OCI-M2 (cell line): ENCODE data around the gene HOXA3.

Source experiments
- DNase-seq: peaks from one replicate; lab custom pipeline; 2025; ENCODE audit not compliant: unreplicated experiment; lab: John Stamatoyannopoulos, UW

HOXA3 gene

DNA sequence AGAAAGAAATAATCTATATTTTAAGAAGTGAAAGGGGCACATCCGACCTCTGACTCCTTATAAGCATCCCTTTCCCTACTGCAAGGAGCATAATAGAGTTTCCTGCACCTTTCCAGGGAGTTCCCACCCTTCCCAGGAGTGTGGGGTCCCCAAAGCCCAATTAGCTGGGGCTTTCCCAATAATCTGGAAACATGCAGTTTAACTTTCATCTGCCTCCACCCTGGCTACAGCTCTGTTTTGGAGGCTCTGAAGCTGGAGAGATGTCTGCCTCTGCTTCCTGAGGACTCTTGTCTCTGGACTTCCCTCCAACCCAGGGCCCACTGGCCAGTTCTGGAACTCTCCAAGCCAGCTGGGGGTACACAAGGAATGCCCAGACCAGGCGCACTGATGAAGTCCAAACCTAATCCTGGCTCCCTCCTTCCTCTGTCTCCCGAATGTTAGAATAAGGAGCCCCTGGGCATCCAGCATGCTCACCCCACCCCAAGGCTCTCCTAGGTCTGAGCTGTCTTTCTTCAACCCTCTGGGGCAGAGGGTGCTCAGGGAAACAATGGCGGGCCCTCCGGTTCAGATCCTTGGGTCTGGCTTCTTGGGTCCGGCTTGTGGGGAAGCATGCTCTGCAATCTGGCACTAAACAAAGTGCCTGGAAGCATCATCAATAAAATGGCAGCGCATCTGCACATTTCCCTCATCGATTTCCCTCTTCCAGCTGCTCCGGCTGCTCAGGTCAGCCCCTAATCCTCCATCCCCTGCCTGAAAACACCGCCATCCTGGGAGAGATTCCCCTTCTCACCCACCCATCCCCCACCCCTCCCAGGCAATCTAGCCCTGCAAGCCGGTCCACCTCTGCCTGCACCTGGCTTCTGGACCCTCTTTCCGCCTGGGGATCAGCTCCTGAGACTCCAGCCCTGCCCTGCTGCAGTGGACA is 35.2 kb downstream of the HOXA3 start:
- DNase-seq: no peak

DNA sequence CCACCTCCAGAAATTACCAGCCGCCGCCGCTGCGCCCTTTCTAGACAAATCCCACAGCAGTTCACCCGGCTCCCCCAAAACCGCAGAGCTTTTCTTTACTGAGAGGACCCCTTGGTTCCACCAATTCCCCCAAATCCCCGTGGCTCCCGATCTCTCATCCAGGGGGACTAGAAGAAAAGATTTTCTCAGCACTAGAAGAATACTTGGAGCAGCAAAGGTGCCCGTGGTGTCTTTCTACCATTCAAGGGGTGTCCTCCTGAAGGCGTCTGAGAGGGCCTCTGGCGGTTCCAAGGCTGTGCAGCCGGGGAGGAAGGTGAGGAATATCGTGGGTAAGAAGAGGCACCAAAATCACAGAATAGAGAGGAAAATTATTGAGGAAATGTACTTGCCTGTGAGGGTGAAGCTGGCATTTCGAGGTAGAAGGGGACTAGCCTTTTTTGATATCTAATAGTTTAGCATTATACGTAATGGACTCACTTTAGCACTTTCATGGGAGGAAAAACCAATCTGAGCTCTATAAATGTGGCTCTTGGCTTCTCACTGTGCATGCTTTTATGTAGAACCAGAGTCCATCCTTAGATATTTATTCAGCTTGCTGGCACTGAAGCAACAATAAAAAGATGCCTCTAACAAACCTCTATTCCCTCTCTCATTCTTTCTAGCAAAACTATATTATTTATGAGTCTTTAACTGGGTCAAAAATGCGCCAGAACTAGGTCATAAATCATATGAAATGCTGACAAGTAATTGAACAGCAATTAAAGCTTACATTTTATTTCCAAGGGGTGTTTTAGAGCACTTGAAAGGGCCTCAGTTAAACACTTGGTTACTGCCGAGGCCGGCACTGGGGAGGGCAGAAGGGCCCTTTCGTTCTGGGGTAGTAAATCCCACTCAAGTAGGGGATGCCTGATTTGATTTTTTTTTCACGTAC is 36.1 kb downstream of the HOXA3 start:
- DNase-seq: no peak

DNA sequence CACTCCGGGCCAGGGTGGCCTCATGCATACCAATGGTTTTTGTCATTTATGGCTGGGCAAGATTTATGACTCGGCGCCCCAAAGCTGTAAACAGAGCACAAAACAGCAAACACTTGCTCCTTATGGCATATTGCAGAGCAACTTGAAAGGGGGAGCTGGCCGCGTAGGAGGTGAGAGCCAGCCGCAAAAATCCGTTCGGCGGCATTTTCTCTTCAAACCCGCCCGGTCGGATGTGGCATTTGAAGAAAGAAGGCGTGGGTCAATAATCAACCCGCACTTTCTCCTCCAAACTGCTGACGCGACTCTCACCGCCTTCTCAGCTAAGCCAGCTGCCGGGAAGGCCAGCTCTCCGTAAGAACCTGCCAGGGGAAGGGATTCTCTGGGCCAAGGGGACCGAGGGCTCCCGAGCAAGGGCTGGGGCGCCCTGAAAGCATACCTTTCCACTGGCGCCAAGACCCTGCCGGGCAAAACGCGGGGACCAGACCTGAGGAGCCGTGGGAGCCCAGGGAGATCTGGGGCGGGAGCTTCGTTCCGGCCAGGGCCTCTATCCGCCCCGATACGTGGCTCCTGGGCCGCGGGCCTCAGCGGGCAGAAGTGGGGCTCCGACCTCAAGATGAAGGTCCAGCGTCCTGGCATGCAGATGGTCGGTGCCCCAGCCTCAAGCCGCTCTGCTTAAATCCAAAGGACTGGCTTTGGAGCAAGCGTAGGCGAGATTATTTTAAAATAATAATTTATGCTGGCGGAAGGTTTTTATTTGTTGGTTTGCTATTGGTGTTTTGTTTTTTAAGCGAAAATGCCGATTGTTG is 37.0 kb downstream of the HOXA3 start:
- no peak for DNase-seq

DNA sequence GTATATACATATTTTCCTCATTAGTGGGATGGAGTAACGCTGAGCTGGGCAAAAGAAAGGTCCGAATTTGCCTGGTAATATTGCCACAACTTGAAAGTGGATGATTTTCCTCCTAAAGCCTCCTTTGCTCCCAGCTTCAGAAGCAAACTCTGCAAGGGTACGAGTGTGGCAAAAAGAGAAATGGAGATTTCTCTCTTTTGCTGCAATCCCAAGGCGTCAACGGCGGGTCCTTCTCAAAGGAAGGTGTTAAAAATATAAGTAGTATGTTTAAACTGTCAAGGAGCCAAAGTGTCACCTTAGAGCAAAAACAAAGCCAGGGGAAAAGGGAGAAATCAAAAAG is 37.5 kb downstream of the HOXA3 start:
- no peak for DNase-seq

DNA sequence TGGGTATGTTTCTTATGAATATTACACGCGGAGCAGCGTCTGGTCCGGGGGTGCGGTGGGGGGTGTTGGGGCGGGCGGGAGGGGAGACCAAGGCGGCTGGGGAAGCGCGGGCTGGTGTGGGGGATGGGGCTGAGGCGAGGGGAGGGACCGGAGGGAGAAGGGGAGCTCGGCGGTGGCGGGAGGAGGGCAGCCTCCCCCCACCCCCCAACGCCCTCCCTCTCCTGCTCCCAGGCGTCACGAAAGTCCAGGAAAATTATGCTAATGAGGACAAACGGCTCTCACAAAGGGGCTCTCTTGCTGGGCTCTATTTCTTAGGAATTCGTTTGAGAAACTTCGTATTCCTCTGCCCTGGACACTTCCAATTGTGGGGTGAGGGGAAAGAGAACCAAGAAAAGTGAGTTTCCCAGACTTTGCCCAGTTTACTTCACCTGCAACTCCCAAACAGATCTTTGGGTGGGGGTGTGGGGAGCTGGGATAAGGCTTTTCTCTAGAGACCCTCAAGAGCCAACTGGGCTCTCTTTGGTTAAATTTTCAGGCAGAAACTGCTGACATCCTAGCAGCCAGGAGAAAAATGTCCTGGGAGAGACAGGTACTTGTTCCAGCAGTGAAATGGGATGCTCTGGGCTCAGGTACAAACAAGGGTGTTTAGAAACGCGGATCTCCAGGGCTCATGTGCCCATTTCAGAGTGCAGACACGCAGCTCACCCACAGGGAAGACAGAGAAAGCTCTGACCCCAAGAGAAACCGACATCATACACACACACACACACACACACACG is 38.2 kb downstream of the HOXA3 start:
- DNase-seq: no peak

DNA sequence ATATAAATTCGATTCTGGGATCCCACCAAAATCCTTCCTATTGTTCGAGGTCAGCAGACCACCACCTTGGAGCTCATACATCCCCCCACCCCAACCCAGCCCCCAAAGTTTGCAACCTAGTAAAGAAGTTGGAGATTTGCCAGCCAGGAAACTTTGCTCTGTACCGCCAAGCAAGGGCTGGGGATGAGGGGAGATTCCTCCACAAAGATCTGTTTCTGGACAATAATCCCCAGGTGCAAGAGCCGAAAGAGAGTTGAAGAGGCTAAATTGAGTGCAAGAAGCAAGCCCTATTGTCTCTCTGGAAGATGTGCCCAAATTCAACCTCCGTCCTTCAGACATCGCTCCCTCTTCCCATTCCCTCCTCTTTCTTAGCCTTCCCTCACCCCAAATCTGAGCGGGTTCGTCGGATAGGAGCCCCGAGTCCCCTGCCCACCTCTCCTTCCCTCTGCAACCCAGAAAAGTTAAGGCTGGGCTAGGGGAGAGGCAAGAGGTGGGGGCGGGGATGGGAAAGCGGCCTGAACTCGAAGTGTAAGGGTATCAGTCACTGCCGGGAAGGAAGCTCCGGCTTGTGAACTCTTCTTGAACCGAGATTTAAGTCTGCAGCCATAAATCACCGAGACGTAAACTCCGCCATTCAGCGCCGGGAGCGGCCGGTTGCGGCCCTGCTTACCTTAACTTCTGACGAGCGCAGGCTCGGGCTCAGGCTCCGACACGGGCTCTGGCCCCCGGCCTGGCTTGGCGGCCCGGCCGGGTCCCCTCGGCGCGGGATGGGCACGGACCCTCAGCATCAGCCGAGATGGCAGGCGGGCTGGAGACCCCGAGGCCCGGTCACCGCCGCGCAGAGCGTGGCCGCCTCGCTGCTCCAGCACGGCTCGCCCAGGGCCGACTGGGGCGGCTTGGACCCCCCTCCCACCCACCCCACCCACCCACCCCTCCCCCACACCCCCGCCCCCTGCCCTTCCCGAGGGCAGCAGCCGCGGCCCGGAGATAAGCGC is 39.1 kb downstream of the HOXA3 start:
- no peak for DNase-seq

DNA sequence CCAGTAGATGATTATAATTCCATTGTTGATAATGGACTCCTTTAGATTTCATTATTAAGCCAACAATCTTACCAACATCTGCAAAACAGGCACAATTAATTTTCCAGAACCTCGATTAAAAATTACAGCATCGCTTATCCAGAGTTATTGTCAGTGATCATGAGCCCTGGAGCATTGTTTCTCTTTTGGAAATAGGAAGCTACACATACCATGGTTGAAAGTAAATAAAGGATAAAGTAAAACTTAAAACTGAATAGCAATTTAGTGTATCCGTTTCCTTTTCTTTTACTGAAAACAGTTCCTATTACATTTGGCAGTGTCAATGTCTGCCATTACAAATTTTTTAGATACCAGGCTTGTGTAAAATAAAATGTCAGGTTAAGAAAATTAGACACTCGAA is 40.0 kb downstream of the HOXA3 start:
- DNase-seq: no peak

DNA sequence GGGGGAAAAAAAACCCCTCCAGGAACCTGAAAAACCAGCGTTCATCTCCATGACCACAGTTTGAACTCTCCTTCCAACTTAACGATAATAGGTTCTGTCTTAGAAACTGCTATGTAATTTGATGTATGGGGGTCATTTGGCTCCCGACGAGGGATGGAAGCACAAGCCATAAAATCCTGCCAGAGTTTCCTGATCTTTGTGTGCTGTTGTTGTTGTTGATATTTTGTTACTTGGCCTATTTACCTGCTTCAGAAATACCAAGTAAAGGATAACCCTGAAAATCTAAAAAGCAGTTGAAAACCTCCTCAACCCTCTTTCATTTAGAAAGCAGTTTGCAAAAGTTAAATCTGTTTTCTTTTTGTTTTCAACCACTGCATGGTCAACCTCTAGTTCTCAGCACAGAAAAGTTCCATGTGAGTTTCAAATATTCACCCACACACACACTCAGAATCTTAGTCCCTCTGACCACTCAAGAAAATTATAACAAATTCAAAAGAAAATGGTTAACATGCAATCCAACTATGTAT is 40.6 kb downstream of the HOXA3 start:
- no peak for DNase-seq

DNA sequence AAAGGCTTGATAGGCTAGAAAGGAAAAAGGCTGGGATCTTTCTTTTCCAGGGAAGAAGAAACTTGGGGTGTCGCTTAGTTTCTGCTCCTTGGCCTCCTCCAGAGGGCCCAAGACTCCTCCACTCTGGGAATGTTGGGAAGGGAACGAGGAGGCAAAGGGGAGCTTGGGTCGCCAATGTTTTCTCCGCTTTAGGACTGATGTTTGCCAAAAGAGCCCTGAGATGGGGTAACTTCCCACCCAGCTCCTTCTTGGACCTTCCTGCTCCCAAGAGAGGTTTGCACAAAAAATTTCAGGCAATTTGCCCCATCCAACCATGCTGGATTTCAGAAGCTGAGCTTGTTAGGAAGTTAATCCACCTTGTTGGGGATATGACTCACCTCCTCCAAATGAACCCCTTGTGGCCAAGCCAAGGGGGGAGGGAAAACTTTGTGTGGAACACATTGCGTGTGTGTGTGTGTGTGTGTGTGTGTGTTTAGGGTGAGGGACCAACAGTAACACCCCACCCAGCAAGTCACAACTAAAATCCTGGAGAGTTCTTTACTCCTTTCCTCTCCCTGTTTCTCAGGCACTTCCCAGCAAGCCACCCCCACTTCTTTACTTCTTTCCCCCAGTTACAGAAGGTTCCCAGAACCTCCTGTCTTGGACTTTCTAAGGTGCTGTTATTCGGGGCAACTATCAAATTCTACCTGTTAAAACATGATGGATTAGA is 41.2 kb downstream of the HOXA3 start:
- no peak for DNase-seq

DNA sequence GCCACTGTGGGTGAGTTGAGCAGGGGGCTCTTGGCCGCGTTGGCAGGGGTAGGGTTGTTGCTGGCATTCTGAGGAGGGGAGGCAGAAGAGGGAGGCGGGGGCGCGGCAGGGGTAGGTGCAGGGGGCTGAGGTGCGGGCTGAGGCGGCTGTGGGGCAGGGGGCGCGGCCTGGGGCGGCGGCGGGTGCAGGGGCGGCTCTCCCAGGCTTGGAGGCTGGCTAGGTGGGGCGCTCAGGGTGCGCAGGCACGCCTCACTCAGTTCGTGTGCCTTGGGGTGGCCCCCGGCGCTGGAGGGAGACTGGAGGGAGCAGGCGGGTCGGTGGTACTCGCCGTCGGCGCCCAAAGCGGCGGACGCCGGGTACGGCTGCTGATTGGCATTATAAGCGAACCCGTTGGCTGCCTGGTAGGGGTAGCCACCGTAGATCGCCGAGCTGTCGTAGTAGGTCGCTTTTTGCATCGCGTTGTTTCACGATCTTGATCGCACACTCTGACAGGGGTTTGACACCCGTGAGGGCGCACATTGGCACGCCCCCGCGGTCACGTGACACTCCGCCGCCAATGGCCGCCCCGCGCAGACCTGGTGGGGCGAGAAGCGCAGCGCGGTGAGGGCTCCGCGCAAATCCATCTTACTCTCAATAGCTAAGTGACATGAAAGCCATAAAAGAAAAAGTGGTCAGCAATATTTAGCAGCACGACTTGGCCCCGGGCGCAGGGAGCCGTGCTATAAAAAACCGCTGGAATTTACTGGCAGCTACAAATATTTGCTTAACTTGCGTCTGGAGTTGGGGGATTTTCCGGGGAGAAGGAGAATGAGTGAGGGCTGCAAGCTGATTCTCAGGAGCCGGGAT is 42.0 kb downstream of the HOXA3 start:
- DNase-seq: no peak

DNA sequence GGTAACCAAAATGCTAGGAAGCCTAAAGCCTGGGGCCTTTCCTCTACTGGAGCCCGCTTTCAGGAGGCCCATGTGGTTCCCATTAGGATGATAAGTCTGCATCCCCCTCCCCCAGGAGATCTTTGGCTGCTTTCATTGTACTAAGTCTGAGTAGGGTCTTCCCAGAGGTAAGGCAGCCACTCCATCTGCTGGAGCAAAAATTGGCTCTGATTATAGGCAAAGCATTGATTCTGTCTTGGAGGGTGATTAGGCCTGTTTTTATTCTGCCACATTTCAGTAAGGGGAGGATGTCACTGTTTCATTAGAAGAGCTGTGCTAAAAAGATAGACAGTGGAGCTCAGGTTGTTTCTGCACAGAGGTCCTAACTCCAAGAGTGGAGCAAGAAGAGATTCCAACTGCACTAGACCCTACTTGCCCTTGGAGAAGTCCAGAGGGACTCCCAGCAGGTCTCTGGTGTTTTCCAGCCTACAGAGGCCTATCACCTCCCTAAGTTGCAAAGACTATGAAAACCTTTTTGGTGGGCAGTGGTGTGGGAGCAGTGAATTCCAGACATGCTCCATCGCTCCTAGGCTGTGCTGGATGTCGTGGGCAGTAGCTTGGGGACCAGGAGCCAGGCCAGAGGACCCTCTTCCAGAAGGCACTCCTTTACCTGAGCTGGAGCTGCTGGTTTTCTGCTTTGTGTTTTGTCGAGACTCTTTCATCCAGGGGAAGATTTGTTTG is 42.8 kb downstream of the HOXA3 start:
- no peak for DNase-seq

DNA sequence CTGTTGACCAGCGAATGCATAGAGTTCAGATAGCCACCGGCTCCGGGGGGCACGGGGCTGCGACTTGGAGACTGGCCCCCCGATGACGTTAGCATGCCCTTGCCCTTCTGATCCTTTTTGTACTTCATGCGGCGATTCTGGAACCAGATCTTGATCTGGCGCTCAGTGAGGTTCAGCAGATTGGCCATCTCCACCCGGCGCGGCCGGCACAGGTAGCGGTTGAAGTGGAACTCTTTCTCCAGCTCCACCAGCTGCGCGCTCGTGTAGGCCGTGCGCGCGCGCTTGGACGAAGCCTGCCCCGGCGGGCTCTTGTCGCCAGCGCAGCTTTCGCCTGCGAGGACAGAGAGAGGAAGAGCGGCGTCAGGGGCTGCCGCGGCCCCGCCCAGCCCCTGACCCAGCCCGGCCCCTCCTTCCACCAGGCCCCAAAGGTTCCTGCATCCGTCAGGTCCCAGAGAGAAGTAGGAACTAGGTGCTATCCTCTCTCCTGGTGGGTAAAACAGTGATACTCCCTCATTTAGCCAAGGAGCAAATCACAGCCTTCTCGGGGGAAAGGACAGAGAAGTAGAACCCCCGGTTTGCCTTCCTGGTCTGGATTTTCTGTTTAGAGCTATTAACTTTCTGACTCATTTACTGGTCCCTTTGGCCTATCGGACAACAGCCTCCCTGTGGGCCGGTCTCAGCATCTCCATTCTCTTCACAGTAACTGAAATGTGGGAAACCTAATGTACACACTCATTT is 43.8 kb downstream of the HOXA3 start:
- DNase-seq: no peak

DNA sequence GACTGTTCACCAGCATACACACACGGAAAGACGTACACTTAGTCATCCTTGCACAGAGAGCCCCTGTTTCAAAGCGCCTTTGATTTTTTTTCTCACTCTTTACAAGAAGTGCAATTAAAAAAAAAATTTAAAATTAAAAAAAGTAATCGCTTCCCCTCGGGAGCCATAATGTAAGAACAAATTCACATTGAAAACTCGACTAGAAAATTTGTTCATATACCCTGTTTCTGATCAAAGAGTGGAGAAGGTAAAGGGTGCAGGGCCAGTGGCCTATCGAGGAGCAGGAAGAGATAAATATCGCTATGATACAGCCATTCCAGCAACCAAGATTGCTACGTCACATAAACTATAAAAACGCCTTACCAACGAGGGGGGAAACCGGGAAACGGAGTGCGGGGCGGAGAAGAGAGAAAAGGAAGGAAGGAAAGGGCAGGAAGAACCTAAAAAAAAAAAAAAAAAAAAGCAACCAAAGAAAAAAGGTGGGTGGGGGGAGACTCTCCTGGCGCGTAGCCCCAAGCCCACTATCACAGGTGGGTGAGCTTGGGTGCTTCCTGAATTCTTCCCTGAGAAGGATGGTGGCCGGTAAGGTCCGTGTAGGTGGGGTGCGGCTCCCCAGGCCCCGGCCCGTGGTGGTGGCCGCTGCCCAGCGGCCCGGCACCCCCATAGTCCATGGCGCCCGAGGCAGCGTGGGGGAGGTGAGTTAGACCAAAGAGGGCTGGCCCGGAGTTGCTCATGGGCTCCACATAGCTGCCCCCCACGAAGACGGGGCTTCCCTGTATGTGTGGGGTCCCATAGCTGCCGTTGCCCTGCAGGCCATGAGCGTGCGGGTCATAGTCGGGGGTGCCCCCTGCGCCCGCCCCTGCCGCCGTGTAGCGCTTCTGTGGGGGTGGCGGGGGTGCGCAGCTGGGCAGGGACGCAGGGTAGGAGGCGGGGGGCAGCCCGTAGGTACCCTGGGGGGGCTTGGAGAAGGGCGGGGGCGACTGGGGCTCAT is 44.7 kb downstream of the HOXA3 start:
- DNase-seq: no peak

DNA sequence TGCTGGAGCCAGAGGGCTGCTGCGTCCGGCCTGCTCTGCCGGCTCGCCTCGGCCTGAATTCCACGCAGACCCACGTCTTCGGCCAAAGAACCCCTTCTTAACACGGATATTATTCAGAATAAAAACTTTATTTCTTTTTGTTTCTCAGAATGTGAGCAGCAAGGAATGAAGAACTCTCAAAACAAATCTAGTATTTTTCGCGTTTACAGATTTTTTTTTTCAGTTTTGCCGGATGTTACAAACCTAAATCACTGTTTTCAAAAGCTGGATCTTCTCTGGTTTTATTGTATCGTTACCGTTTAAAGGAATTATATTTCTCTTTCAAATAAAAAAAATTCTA is 45.5 kb downstream of the HOXA3 start:
- no peak for DNase-seq
